Neural cell (in vitro differentiated cells): ENCODE measurements around the gene EYA4.

Experiments
- CTCF ChIP-seq: fragments of 450-650 bp; IDR thresholded peaks from 2 replicates; pipeline ENCODE4 v1.5.1; 2014; ENCODE audit warnings: antibody characterized with exemption, mild to moderate bottlenecking, moderate library complexity; ENCODE audit not compliant: poor library complexity, severe bottlenecking
- EP300 ChIP-seq: fragments of 450-650 bp; conservative IDR thresholded peaks from 2 replicates; pipeline ENCODE4 v1.6.1; 2014; ENCODE audit warnings: antibody characterized with exemption, mild to moderate bottlenecking, moderate library complexity; ENCODE audit not compliant: poor library complexity, severe bottlenecking
- EZH2 ChIP-seq: fragments of 200-600, 300-800 bp; shearing (Covaris generic), sonication (generic); IDR thresholded peaks from 2 replicates; pipeline ENCODE4 v1.6.1; 2014; ENCODE audit warnings: antibody characterized with exemption, low read length, borderline replicate concordance, mild to moderate bottlenecking; ENCODE audit not compliant: insufficient read depth, poor library complexity, severe bottlenecking
- MXI1 ChIP-seq: fragments of 450-650 bp; conservative IDR thresholded peaks from 2 replicates; pipeline ENCODE4 v1.6.1; 2014; ENCODE audit warnings: antibody characterized with exemption, mild to moderate bottlenecking; ENCODE audit not compliant: poor library complexity, severe bottlenecking
- POLR2AphosphoS5 ChIP-seq: IDR thresholded peaks from 2 replicates; pipeline ENCODE4 v1.6.1; 2012
- RAD21 ChIP-seq: fragments of 450-650 bp; conservative IDR thresholded peaks from 2 replicates; pipeline ENCODE4 v1.6.1; 2014; ENCODE audit warnings: antibody characterized with exemption, mild to moderate bottlenecking, moderate library complexity
- SMC3 ChIP-seq: fragments of 450-650 bp; conservative IDR thresholded peaks from 2 replicates; pipeline ENCODE4 v1.6.1; 2014; ENCODE audit warnings: antibody characterized with exemption, mild to moderate bottlenecking, moderate library complexity; ENCODE audit not compliant: poor library complexity
- TAF1 ChIP-seq: IDR thresholded peaks from 2 replicates; pipeline ENCODE4 v1.6.1; 2012; ENCODE audit warnings: low read depth
- TF ChIP-seq, protein P1 (sequence below): IDR thresholded peaks from 2 replicates; pipeline ENCODE4 v1.6.1; 2012; ENCODE audit warnings: borderline replicate concordance

GRCh38 chr6:133358574-133359150 is 117.5 kb downstream of the EYA4 start:
- TF ChIP-seq CTCF: no peak
- TF ChIP-seq RAD21: no peak
- TF ChIP-seq EP300: no peak
- TF ChIP-seq POLR2AphosphoS5: no peak
- TF ChIP-seq EZH2: no peak
- no peak for TF ChIP-seq SMC3
- TF ChIP-seq, protein P1, sequence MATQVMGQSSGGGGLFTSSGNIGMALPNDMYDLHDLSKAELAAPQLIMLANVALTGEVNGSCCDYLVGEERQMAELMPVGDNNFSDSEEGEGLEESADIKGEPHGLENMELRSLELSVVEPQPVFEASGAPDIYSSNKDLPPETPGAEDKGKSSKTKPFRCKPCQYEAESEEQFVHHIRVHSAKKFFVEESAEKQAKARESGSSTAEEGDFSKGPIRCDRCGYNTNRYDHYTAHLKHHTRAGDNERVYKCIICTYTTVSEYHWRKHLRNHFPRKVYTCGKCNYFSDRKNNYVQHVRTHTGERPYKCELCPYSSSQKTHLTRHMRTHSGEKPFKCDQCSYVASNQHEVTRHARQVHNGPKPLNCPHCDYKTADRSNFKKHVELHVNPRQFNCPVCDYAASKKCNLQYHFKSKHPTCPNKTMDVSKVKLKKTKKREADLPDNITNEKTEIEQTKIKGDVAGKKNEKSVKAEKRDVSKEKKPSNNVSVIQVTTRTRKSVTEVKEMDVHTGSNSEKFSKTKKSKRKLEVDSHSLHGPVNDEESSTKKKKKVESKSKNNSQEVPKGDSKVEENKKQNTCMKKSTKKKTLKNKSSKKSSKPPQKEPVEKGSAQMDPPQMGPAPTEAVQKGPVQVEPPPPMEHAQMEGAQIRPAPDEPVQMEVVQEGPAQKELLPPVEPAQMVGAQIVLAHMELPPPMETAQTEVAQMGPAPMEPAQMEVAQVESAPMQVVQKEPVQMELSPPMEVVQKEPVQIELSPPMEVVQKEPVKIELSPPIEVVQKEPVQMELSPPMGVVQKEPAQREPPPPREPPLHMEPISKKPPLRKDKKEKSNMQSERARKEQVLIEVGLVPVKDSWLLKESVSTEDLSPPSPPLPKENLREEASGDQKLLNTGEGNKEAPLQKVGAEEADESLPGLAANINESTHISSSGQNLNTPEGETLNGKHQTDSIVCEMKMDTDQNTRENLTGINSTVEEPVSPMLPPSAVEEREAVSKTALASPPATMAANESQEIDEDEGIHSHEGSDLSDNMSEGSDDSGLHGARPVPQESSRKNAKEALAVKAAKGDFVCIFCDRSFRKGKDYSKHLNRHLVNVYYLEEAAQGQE: no peak
- TF ChIP-seq MXI1: no peak
- no peak for TF ChIP-seq TAF1
